GM19452 (cell line): ENCODE measurements around the gene SDHAF2.
"Not testable (repeated sequence)": the region's sequence is repeated elsewhere in the genome, so short reads cannot be mapped to it uniquely, and the experiment has no call there.

Experiments
- ATAC-seq: cut with Tn5 transposase; IDR thresholded peaks from one replicate; pipeline ENCODE4 v1.9.1; 2021; ENCODE audit not compliant: unreplicated experiment

Gene SDHAF2

GRCh38 chr11:61429691-61430582 is at the start of gene SDHAF2, which contains the start of gene CPSF7:
TSS of gene SDHAF2 (plus strand) at chr11:61430124. CDS start at chr11:61430147, 23 bp downstream.
TSS of gene CPSF7 (minus strand) at chr11:61429975. CDS start at chr11:61429235, 740 bp downstream.
- ATAC-seq, result peak; percentile 88

GRCh38 chr11:61380884-61381283 is 49.0 kb upstream of the SDHAF2 start:
- ATAC-seq, result no peak

- ATAC-seq, result not testable (repeated sequence)
These were observed 46.1 kb upstream of the SDHAF2 start for GRCh38 chr11:61383859-61384258.

GRCh38 chr11:61384271-61385242 is 45.4 kb upstream of the SDHAF2 start:
- ATAC-seq, result no peak

- no peak for ATAC-seq
These were observed 39.8 kb upstream of the SDHAF2 start for GRCh38 chr11:61390161-61390560.

GRCh38 chr11:61392981-61393595 is 36.8 kb upstream of the SDHAF2 start:
- ATAC-seq, result no peak

- no peak for ATAC-seq
These were observed 28.8 kb upstream of the SDHAF2 start for GRCh38 chr11:61401173-61401572.

GRCh38 chr11:61401573-61401972 is 28.4 kb upstream of the SDHAF2 start:
- no peak for ATAC-seq

GRCh38 chr11:61403658-61404057 is 26.3 kb upstream of the SDHAF2 start:
- ATAC-seq, result no peak

GRCh38 chr11:61404103-61404502 is 25.8 kb upstream of the SDHAF2 start:
- no peak for ATAC-seq

- no peak for ATAC-seq
These were observed 25.3 kb upstream of the SDHAF2 start for GRCh38 chr11:61404641-61405040.

GRCh38 chr11:61406067-61406466 is 23.9 kb upstream of the SDHAF2 start:
- no peak for ATAC-seq

GRCh38 chr11:61406991-61407728 is 22.8 kb upstream of the SDHAF2 start:
- no peak for ATAC-seq

GRCh38 chr11:61411589-61411988 is 18.3 kb upstream of the SDHAF2 start:
- ATAC-seq, result no peak

- no peak for ATAC-seq
These were observed 16.4 kb upstream of the SDHAF2 start for GRCh38 chr11:61413496-61413895.

GRCh38 chr11:61414547-61414946 is 15.4 kb upstream of the SDHAF2 start:
- no peak for ATAC-seq

- ATAC-seq, result no peak
These were observed 14.5 kb upstream of the SDHAF2 start for GRCh38 chr11:61415381-61415780.

- ATAC-seq, result no peak
These were observed 13.0 kb upstream of the SDHAF2 start for GRCh38 chr11:61416941-61417340.

GRCh38 chr11:61417670-61418069 is 12.3 kb upstream of the SDHAF2 start:
- ATAC-seq, result no peak

GRCh38 chr11:61418136-61418535 is 11.8 kb upstream of the SDHAF2 start:
- no peak for ATAC-seq
